Fibroblast of lung (primary cell): ENCODE measurements around the gene NOX3. TPM values are rescaled to one million over a fixed set of nuclear protein-coding genes. Genes with fewer than 3 reads are reported as not detected.

Experiments used
- DNase-seq, 2 donors: peaks; one replicate each; pipeline versions ENCODE4 v3.0.0 to v3.0.0-alpha.2; 2010; ENCODE audit warnings: low read depth in 2 of 2
- H2AFZ ChIP-seq: 2 replicates; pipeline ENCODE4 v1.5.1; 2012; ENCODE audit warnings: low read length, control low read depth, inconsistent platforms
- H3K27ac ChIP-seq: 2 replicates; pipeline ENCODE4 v1.5.1; 2011; ENCODE audit warnings: low read length, control low read depth; ENCODE audit not compliant: insufficient read depth
- H3K27me3 ChIP-seq: 2 replicates; pipeline ENCODE4 v1.5.1; 2011; ENCODE audit warnings: mild to moderate bottlenecking, low read length; ENCODE audit not compliant: control insufficient read depth, insufficient read depth
- H3K36me3 ChIP-seq: 2 replicates; pipeline ENCODE4 v1.5.1; 2011; ENCODE audit warnings: low read length; ENCODE audit not compliant: control insufficient read depth, insufficient read depth
- H3K4me1 ChIP-seq: 2 replicates; pipeline ENCODE4 v1.5.1; 2011; ENCODE audit warnings: low read length; ENCODE audit not compliant: control insufficient read depth, insufficient read depth; ENCODE audit errors: extremely low read depth
- H3K4me2 ChIP-seq: 2 replicates; pipeline ENCODE4 v1.5.1; 2011; ENCODE audit warnings: low read length, control low read depth; ENCODE audit not compliant: insufficient read depth; ENCODE audit errors: extremely low read depth
- H3K4me3 ChIP-seq, 4 experiments: fragments of 200-600 bp in 1 of 4; sonication (generic) in 1 of 4; replicated peaks in 1 of 4; 2 replicates each; pipeline ENCODE4 v1.5.1; 2011 to 2016; ENCODE audit warnings: low read length in 4 of 4, low read depth in 3 of 4, mild to moderate bottlenecking in 3 of 4, control low read depth in 2 of 4, inconsistent platforms in 1 of 4, mixed read lengths in 1 of 4; ENCODE audit not compliant: insufficient read depth in 1 of 4; ENCODE audit errors: control extremely low read depth in 1 of 4
- H3K79me2 ChIP-seq: 2 replicates; pipeline ENCODE4 v1.5.1; 2012; ENCODE audit warnings: mild to moderate bottlenecking, low read length, inconsistent platforms; ENCODE audit not compliant: control insufficient read depth, insufficient read depth
- H3K9ac ChIP-seq: 2 replicates; pipeline ENCODE4 v1.5.1; 2011; ENCODE audit warnings: mild to moderate bottlenecking, low read length, control low read depth; ENCODE audit not compliant: insufficient read depth
- H3K9me3 ChIP-seq: 2 replicates; pipeline ENCODE4 v1.5.1; 2012; ENCODE audit warnings: low read depth, low read length; ENCODE audit not compliant: control insufficient read depth, insufficient read depth
- H4K20me1 ChIP-seq: 2 replicates; pipeline ENCODE4 v1.5.1; 2011; ENCODE audit warnings: low read length; ENCODE audit not compliant: control insufficient read depth, insufficient read depth; ENCODE audit errors: extremely low read depth
- EZH2 ChIP-seq: IDR thresholded peaks from 2 replicates; pipeline ENCODE4 v1.5.1; 2012; ENCODE audit warnings: low read length, control low read depth, mild to moderate bottlenecking; ENCODE audit errors: missing control alignments
- polyA plus RNA-seq, 2 donors: library from polyadenylated mRNA; depleted of rRNA in 1 of 2; stranded (reverse) in 1 of 2; unstranded in 1 of 2; fragments of >200 nt; gene quantifications; 2 replicates each; pipeline ENCODE4 v1.2.1, GENCODE V29; 2011 to 2012; ENCODE audit warnings: missing spikeins in 1 of 2
- total RNA-seq: library from RNA; depleted of rRNA; stranded (reverse); fragments of >200 nt; gene quantifications from 2 replicates; pipeline ENCODE4 v1.2.1, GENCODE V29; 2014
- TF ChIP-seq, protein P1 (sequence below), 2 donors: IDR thresholded peaks in 1 of 2; conservative IDR thresholded peaks in 1 of 2; 1 replicate in 1 of 2; 2 replicates in 1 of 2; pipeline ENCODE4 v1.5.1; 2011 to 2012; ENCODE audit warnings: low read length in 2 of 2, control low read depth in 1 of 2, inconsistent platforms in 1 of 2, low read depth in 1 of 2, mild to moderate bottlenecking in 1 of 2

NOX3 gene
- total and polyA plus RNA-seq, 2 donors (not counting 1 experiment from before 2014, with no cell fraction given), result not detected

DNA sequence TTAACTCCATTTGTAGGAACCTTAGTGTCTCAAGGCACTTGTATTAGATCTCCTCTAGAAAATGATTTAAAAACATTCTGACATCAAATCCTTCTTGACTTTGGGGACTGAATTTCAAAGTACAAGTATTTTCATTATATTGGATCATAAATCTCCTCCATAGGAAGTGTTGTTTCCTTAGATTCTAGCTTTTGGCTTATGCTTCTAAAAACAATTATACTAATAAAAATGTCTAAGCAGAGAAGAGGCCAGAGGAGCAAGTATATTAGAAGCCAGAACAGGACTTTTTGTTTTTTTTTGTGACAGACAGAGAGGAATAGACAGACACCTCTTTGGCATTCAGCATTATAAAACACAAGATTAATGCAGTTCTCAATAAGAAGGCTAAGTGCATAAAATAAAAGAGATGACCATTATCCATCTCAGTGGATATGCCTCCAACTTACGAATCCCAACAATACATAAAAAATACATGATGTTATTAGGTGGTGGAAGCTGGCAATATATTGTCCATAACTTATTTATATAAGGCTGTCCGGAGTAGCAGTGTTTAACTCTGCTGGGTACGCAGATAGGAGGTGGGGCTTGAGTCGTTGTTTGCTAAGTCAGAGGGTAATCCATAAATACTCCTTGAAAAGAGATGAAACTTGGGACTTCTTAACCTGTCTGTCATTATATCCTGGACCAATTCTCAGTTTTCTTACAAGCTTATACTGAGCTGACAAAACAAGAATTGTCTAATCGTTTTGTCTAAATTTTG is 31.9 kb upstream of the NOX3 start:
- no peaks in the 10 kb centered on the region for H4K20me1 ChIP-seq
- H2AFZ ChIP-seq, result no peak overlapping the region
- DNase-seq, result no peak
- H3K9me3 ChIP-seq, result no peaks in the 10 kb centered on the region
- no peaks in the 10 kb centered on the region for H3K27me3 ChIP-seq
- TF ChIP-seq, protein P1, sequence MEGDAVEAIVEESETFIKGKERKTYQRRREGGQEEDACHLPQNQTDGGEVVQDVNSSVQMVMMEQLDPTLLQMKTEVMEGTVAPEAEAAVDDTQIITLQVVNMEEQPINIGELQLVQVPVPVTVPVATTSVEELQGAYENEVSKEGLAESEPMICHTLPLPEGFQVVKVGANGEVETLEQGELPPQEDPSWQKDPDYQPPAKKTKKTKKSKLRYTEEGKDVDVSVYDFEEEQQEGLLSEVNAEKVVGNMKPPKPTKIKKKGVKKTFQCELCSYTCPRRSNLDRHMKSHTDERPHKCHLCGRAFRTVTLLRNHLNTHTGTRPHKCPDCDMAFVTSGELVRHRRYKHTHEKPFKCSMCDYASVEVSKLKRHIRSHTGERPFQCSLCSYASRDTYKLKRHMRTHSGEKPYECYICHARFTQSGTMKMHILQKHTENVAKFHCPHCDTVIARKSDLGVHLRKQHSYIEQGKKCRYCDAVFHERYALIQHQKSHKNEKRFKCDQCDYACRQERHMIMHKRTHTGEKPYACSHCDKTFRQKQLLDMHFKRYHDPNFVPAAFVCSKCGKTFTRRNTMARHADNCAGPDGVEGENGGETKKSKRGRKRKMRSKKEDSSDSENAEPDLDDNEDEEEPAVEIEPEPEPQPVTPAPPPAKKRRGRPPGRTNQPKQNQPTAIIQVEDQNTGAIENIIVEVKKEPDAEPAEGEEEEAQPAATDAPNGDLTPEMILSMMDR (conservative IDR thresholded peaks at IDR 0.05 in 1 of 2, IDR thresholded peaks at IDR 0.05 in 1 of 2; ENCODE audit: low read depth in 1 of 2, low read length in 2 of 2), result no peak
- TF ChIP-seq EZH2, result no peak
- H3K27ac ChIP-seq, result no peak overlapping the region
- H3K4me2 ChIP-seq, result no peak overlapping the region
- H3K4me3 ChIP-seq, result no peak overlapping the region
- H3K9ac ChIP-seq, result no peak overlapping the region
- H3K79me2 ChIP-seq, result no peaks in the 10 kb centered on the region
- H3K4me1 ChIP-seq, result peaks cover 2% of the 10 kb centered on the region
- H3K36me3 ChIP-seq, result no peaks in the 10 kb centered on the region

DNA sequence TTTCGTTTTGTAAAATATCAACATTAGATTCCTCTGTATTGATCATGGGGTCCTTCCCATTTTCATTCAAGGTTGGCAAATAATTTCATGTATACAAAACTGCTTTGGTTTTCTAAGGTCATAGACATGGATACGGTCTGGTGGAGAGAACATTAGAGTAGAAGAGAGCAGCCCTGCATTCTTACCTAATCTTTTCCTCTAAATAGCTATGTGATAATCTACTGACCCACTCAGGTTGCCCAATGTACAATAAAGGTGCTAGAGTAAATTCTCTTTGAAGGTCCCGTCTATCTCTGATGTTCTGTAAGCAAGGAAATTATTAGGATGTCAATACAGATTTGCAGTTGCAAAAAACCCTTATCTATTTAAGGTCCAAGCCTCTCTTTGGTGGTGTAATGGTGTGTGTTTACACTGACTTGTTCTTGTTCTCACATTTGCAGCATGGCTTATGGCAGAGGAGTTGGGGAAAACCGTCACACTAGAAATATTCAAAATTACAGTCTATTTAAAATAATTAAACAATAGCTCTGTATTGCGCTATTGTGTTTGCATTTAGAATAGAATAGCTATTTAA is 31.2 kb upstream of the NOX3 start:
- no peaks in the 10 kb centered on the region for H3K36me3 ChIP-seq
- no peak for DNase-seq
- peaks cover 2% of the 10 kb centered on the region for H3K4me1 ChIP-seq
- H3K79me2 ChIP-seq, result no peaks in the 10 kb centered on the region
- no peak overlapping the region for H3K27ac ChIP-seq
- no peaks in the 10 kb centered on the region for H4K20me1 ChIP-seq
- H3K4me2 ChIP-seq, result no peak overlapping the region
- no peak for TF ChIP-seq EZH2
- TF ChIP-seq, protein P1 (conservative IDR thresholded peaks at IDR 0.05 in 1 of 2, IDR thresholded peaks at IDR 0.05 in 1 of 2; ENCODE audit: low read depth in 1 of 2, low read length in 2 of 2), result no peak
- no peaks in the 10 kb centered on the region for H3K9me3 ChIP-seq
- no peak overlapping the region for H3K9ac ChIP-seq
- H2AFZ ChIP-seq, result no peak overlapping the region
- no peak overlapping the region for H3K4me3 ChIP-seq
- no peaks in the 10 kb centered on the region for H3K27me3 ChIP-seq

DNA sequence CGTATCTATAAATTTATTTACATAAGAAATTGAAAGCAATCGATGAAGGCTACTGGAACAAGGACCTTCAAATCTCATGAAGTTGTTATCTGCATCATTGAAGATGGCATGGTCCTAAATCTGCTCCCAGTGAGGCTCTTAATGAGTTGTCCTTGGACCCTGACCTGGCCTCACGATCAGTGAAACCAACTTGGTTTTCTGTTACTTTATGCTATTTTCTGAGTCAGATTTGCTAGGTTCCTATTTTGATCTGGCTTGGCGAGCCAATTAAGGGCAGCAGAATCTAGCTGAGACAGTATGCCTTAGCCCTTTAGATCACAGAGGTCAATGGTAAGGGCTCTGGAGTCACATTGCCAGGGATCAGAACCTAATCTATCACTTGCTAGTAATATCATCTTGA is 30.1 kb upstream of the NOX3 start:
- no peak overlapping the region for H3K4me3 ChIP-seq
- H3K27me3 ChIP-seq, result no peaks in the 10 kb centered on the region
- no peak for TF ChIP-seq EZH2
- TF ChIP-seq, protein P1 (conservative IDR thresholded peaks at IDR 0.05 in 1 of 2, IDR thresholded peaks at IDR 0.05 in 1 of 2; ENCODE audit: low read depth in 1 of 2, low read length in 2 of 2), result no peak
- no peak overlapping the region for H3K27ac ChIP-seq
- H3K36me3 ChIP-seq, result no peaks in the 10 kb centered on the region
- no peak overlapping the region for H2AFZ ChIP-seq
- H3K4me2 ChIP-seq, result no peak overlapping the region
- H3K9ac ChIP-seq, result no peak overlapping the region
- no peak for DNase-seq
- H4K20me1 ChIP-seq, result no peaks in the 10 kb centered on the region
- H3K79me2 ChIP-seq, result no peaks in the 10 kb centered on the region
- no peaks in the 10 kb centered on the region for H3K9me3 ChIP-seq
- H3K4me1 ChIP-seq, result peaks cover 8% of the 10 kb centered on the region
